GM19328 (cell line): ENCODE measurements around the gene ACOX1.

Source experiments
- ATAC-seq: cut with Tn5 transposase; IDR thresholded peaks from one replicate; pipeline ENCODE4 v1.9.1; 2021; ENCODE audit warnings: mild to moderate bottlenecking, moderate library complexity; ENCODE audit not compliant: unreplicated experiment

ACOX1 gene

DNA sequence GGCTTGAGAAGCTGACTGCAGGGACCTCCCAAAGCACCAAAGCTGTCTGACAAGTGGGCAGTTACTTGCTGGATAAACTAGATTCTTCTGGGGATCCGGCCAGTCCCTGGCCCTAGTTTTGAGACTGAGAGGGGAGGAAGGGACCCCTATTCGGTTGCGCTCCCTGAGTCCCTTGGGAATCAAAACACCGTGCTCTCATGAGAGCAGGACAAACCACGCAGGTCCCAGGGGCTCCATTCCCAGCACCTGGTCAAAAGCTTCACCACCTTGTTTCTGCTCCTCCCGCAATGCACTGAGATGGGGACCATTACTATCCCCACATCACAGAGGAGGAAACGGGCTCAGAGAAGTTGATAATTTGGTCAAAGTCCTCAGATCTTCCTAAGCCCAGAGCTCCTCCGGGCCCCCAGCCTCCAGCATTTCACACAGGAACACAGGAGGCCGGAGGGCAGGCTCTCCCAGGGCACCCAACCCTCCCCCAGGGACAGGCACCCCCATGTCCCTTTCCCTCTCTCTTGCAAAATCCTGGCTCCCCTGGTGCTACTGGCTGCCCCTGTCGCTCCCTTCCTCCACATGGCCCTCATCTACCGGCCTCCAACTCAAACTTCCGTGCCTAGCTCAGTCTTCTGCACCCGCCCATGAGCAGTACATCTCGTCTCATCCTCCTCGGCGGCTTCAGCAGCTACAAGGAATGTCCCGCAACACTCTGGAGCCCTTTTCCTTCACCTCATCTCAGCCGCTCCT, 85.5 kb downstream of the ACOX1 start:
- no peak for ATAC-seq

DNA sequence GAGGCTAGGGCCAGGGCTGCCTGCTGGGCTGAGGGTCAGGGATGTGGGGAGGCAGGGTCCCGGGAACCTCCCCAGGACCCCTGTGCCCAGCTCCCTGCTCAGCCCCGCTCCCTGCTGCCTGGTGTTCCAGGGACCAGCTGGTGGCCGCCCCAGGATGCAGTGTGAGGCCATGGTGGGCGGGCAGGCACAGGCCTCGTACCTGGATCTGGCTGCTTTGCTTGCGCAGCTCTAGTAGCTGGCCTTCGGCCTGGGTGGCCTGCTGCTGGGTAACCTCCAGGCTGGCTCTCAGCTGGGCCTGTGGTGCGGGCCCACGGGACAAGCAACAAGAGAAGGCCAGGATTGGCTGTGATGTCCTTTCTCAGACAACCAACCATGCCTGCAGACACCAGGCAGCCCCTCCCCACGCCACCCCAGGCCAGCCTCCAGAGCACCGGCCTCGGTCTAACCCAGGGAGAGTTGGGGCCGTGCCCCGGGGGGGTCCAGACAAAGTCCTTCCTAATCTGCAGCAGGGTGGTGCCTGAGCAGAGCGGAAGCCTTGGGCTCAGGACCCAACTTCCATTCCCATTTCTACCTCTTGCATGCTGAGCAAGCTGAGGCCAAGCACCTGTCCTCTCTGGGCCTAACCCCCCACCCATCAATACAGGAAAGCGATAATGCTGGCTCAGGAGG, 86.3 kb downstream of the ACOX1 start:
- no peak for ATAC-seq

DNA sequence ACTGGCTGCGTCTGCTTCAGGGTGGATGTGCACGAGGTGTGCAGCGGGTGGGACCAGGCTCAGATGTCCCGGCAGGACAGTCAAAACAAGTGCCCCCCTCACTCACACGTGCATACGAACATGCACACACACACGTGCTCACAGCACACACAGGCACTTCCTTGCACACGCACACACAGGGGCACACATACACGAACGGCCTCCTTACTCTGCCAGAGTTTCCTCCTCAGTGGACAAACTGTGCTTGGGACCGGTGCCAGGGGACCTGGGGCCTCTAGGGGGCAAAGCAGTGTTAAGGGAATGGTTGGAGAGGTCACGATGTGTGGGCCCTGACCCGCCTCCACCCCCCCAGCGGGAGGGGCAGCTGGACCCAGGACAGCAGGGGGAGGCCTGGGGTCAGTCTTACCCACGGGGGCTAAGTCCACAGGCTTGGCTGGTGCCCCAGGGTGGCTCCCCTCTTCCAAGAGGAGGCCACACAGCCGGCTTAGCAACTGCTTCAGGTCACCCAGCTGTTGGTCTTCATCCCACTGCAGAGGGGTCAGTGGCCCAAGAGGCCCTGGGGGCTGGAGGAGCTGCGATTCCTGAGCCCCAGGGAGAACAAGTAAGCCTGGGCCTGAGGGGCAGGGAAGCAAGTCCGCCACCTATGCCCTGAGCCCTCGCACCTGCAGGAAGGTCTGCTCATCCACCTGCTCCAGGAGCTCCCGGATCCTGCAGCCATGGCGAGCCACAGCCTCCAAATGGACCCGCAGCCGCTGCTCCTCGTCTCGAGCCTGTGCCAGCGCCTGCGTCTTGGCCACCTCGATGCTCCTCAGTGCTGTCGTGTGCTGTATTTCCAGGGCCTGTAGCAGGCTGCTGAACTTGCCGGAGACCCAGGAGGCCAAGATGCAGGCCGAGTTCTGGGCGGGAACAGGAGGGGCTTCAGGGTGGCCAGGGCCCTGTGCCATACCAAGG, 87.1 kb downstream of the ACOX1 start:
- no peak for ATAC-seq
